DND-41 (cell line): ENCODE results near the gene TP53AIP1.
A peak's percentile ranks its signal among the peaks of the same experiment; 100 is the strongest.

Experiments
- ATAC-seq: fragments of 200-7000 bp; cut with Tn5 transposase; 3 replicates; pipeline ENCODE4 v1.9.1; 2021; ENCODE audit warnings: low read depth; ENCODE audit not compliant: insufficient read depth
- DNase-seq: peaks from one replicate; pipeline ENCODE4 v3.0.0-alpha.2; 2020
- H2AFZ ChIP-seq: 2 replicates; pipeline ENCODE4 v1.6.0; 2012; ENCODE audit warnings: low read depth, low read length
- H3K27ac ChIP-seq: 2 replicates; pipeline ENCODE4 v1.5.1; 2012; ENCODE audit warnings: low read length, inconsistent platforms
- H3K27me3 ChIP-seq: fragments of 200-600 bp; sonication (generic); 2 replicates; pipeline ENCODE4 v1.6.0; 2012; ENCODE audit warnings: low read length, mild to moderate bottlenecking, inconsistent platforms; ENCODE audit not compliant: insufficient read depth, poor library complexity
- H3K36me3 ChIP-seq: 2 replicates; pipeline ENCODE4 v1.5.1; 2012; ENCODE audit warnings: low read length, inconsistent platforms; ENCODE audit not compliant: insufficient read depth
- H3K4me1 ChIP-seq: 2 replicates; pipeline ENCODE4 v1.5.1; 2012; ENCODE audit warnings: mild to moderate bottlenecking, low read length; ENCODE audit not compliant: insufficient read depth
- H3K4me2 ChIP-seq: 2 replicates; pipeline ENCODE4 v1.6.0; 2012; ENCODE audit warnings: mild to moderate bottlenecking, moderate library complexity, low read length, inconsistent platforms; ENCODE audit not compliant: insufficient read depth
- H3K4me3 ChIP-seq, 2 experiments: fragments of 200-600 bp in 1 of 2; shearing (Covaris generic) in 1 of 2; 2 replicates each; pipeline ENCODE4 v1.5.1; 2012 to 2016; ENCODE audit warnings: inconsistent platforms in 2 of 2, low read length in 2 of 2, mild to moderate bottlenecking in 2 of 2, low read depth in 1 of 2, moderate library complexity in 1 of 2
- H3K79me2 ChIP-seq: 2 replicates; pipeline ENCODE4 v1.6.0; 2012; ENCODE audit warnings: low read length, inconsistent platforms; ENCODE audit not compliant: insufficient read depth
- H3K9ac ChIP-seq: 2 replicates; pipeline ENCODE4 v1.6.0; 2012; ENCODE audit warnings: low read depth, mild to moderate bottlenecking, inconsistent platforms, low read length, moderate library complexity
- H3K9me3 ChIP-seq: 2 replicates; pipeline ENCODE4 v1.5.1; 2012; ENCODE audit warnings: low read length, moderate library complexity, mild to moderate bottlenecking, inconsistent platforms; ENCODE audit not compliant: insufficient read depth, severe bottlenecking
- H4K20me1 ChIP-seq: 2 replicates; pipeline ENCODE4 v1.6.0; 2012; ENCODE audit warnings: low read length; ENCODE audit not compliant: insufficient read depth
- EZH2 ChIP-seq: IDR thresholded peaks from 3 replicates; pipeline ENCODE4 v1.6.1; 2012; ENCODE audit warnings: borderline replicate concordance, low read depth, mild to moderate bottlenecking, moderate library complexity, low read length, inconsistent platforms; ENCODE audit not compliant: severe bottlenecking
- TF ChIP-seq, protein P1 (sequence below): IDR thresholded peaks from 2 replicates; pipeline ENCODE4 v1.5.1; 2012; ENCODE audit warnings: borderline replicate concordance, low read length, moderate library complexity, mild to moderate bottlenecking; ENCODE audit not compliant: poor library complexity, severe bottlenecking; ENCODE audit errors: extremely low read depth

Gene TP53AIP1

GRCh38 chr11:128953151-128953550 lies 10.5 kb upstream of the TP53AIP1 start:
- H3K79me2 ChIP-seq: no peaks in the 10 kb centered on the region
- no peaks in the 10 kb centered on the region for H4K20me1 ChIP-seq
- TF ChIP-seq, protein P1, sequence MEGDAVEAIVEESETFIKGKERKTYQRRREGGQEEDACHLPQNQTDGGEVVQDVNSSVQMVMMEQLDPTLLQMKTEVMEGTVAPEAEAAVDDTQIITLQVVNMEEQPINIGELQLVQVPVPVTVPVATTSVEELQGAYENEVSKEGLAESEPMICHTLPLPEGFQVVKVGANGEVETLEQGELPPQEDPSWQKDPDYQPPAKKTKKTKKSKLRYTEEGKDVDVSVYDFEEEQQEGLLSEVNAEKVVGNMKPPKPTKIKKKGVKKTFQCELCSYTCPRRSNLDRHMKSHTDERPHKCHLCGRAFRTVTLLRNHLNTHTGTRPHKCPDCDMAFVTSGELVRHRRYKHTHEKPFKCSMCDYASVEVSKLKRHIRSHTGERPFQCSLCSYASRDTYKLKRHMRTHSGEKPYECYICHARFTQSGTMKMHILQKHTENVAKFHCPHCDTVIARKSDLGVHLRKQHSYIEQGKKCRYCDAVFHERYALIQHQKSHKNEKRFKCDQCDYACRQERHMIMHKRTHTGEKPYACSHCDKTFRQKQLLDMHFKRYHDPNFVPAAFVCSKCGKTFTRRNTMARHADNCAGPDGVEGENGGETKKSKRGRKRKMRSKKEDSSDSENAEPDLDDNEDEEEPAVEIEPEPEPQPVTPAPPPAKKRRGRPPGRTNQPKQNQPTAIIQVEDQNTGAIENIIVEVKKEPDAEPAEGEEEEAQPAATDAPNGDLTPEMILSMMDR: no peak
- no peak for TF ChIP-seq EZH2
- DNase-seq (no peak), ATAC-seq (no peak)
- H3K27ac ChIP-seq: no peak overlapping the region
- no peak overlapping the region for H3K9ac ChIP-seq
- no peaks in the 10 kb centered on the region for H3K27me3 ChIP-seq
- H2AFZ ChIP-seq: no peak overlapping the region
- H3K4me3 ChIP-seq: no peak overlapping the region
- no peaks in the 10 kb centered on the region for H3K36me3 ChIP-seq
- no peaks in the 10 kb centered on the region for H3K9me3 ChIP-seq
- no peaks in the 10 kb centered on the region for H3K4me1 ChIP-seq
- no peak overlapping the region for H3K4me2 ChIP-seq

- no peak overlapping the region for H3K27ac ChIP-seq
- DNase-seq (no peak), ATAC-seq (no peak)
- no peaks in the 10 kb centered on the region for H4K20me1 ChIP-seq
- H3K9me3 ChIP-seq: no peaks in the 10 kb centered on the region
- no peaks in the 10 kb centered on the region for H3K36me3 ChIP-seq
- no peak overlapping the region for H3K4me3 ChIP-seq
- no peak for TF ChIP-seq EZH2
- no peaks in the 10 kb centered on the region for H3K4me1 ChIP-seq
- H3K79me2 ChIP-seq: no peaks in the 10 kb centered on the region
- H3K9ac ChIP-seq: no peak overlapping the region
- H3K27me3 ChIP-seq: no peaks in the 10 kb centered on the region
- no peak overlapping the region for H2AFZ ChIP-seq
- H3K4me2 ChIP-seq: no peak overlapping the region
Measured at GRCh38 chr11:128949791-128950454, 7.3 kb upstream of the TP53AIP1 start.

- Histone ChIP-seq H3K9me3 (no peaks in the 10 kb centered on the region), H2AFZ (no peak overlapping the region), H3K4me1 (no peaks in the 10 kb centered on the region), H3K4me3 (no peak overlapping the region), H3K27ac (no peak overlapping the region), H3K27me3 (no peaks in the 10 kb centered on the region), H3K36me3 (no peaks in the 10 kb centered on the region), H4K20me1 (no peaks in the 10 kb centered on the region), H3K79me2 (no peaks in the 10 kb centered on the region), H3K9ac (no peak overlapping the region), H3K4me2 (no peak overlapping the region)
- DNase-seq (no peak), ATAC-seq (peak; percentile 57; the same call in 2 of the 3 replicates)
- TF ChIP-seq, protein P1: peak; percentile 43
- TF ChIP-seq EZH2: no peak
Measured at GRCh38 chr11:128948583-128948982, 5.9 kb upstream of the TP53AIP1 start.

DNA sequence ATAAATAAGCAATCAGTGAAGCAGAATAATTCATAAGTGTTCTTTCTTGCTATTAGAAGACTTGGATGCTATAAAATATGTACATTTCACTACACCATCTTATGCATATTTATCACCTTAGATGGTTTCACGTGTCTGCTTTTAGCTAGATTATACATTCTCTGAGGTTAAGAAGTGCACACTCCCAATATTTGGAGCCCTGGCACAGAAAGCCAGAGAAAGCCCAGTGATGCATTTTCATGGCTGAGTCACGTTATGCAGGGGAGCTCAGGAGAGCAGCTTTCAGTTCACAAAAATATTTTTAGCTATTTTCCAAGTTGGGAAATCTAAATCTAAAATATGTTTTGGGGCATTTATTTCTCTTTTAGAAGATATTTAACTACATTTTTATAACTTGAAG lies 5.1 kb upstream of the TP53AIP1 start:
- H3K4me1 ChIP-seq: no peaks in the 10 kb centered on the region
- H4K20me1 ChIP-seq: no peaks in the 10 kb centered on the region
- DNase-seq: no peak
- H3K9me3 ChIP-seq: no peaks in the 10 kb centered on the region
- H3K9ac ChIP-seq: no peak overlapping the region
- TF ChIP-seq, protein P1: no peak
- TF ChIP-seq EZH2: no peak
- H3K4me2 ChIP-seq: no peak overlapping the region
- H3K27me3 ChIP-seq: no peaks in the 10 kb centered on the region
- no peak for ATAC-seq
- H3K4me3 ChIP-seq: no peak overlapping the region
- no peaks in the 10 kb centered on the region for H3K79me2 ChIP-seq
- H2AFZ ChIP-seq: no peak overlapping the region
- no peak overlapping the region for H3K27ac ChIP-seq
- no peaks in the 10 kb centered on the region for H3K36me3 ChIP-seq
